ENCODE measurements around the gene PIGN.

The PIGN gene

GRCh38 chr18:62186774-62187542 lies at the start of gene PIGN, which contains the start of gene RELCH:
Gene PIGN (minus strand): TSS chr18:62187056. CDS start chr18:62161353, 25,703 bp downstream.
Gene RELCH (plus strand): TSS chr18:62187255. CDS start chr18:62187506, 251 bp downstream.
- peak; percentile 91 for DNase-seq

- DNase-seq: no peak
Measured at GRCh38 chr18:62236252-62236651, 49.4 kb upstream of the PIGN start.

- no peak for DNase-seq
Measured at GRCh38 chr18:62226047-62226446, 39.2 kb upstream of the PIGN start.

GRCh38 chr18:62224229-62224628 lies 37.4 kb upstream of the PIGN start:
- DNase-seq: no peak

GRCh38 chr18:62214790-62215189 lies 27.9 kb upstream of the PIGN start:
- no peak for DNase-seq

- no peak for DNase-seq
Measured at GRCh38 chr18:62211325-62211828, 24.5 kb upstream of the PIGN start.

GRCh38 chr18:62210138-62210537 lies 23.3 kb upstream of the PIGN start:
- no peak for DNase-seq

- no peak for DNase-seq
Measured at GRCh38 chr18:62209046-62209445, 22.2 kb upstream of the PIGN start.

GRCh38 chr18:62206593-62206992 lies 19.7 kb upstream of the PIGN start:
- DNase-seq: no peak

GRCh38 chr18:62205824-62206223 lies 19.0 kb upstream of the PIGN start:
- no peak for DNase-seq

- no peak for DNase-seq
Measured at GRCh38 chr18:62201870-62202269, 15.0 kb upstream of the PIGN start.

- DNase-seq: no peak
Measured at GRCh38 chr18:62200121-62200914, 13.5 kb upstream of the PIGN start.

GRCh38 chr18:62199629-62200028 lies 12.8 kb upstream of the PIGN start:
- no peak for DNase-seq

- no peak for DNase-seq
Measured at GRCh38 chr18:62198259-62198658, 11.4 kb upstream of the PIGN start.

- no peak for DNase-seq
Measured at GRCh38 chr18:62196980-62197379, 10.1 kb upstream of the PIGN start.

- no peak for DNase-seq
Measured at GRCh38 chr18:62196079-62196478, 9.2 kb upstream of the PIGN start.

- no peak for DNase-seq
Measured at GRCh38 chr18:62189208-62189607, 2.4 kb upstream of the PIGN start.

GRCh38 chr18:62187543-62188510 lies 971 bp upstream of the PIGN start:
- DNase-seq: no peak

GRCh38 chr18:62186499-62186773 lies 420 bp downstream of the PIGN start:
- DNase-seq: no peak

- no peak for DNase-seq
Measured at GRCh38 chr18:62183578-62184195, 3.2 kb downstream of the PIGN start.

GRCh38 chr18:62182220-62182619 lies 4.6 kb downstream of the PIGN start:
- DNase-seq: no peak

GRCh38 chr18:62179213-62179612 lies 7.6 kb downstream of the PIGN start:
- no peak for DNase-seq

GRCh38 chr18:62177271-62177670 lies 9.6 kb downstream of the PIGN start:
- no peak for DNase-seq
